Endodermal cell (in vitro differentiated cells): ENCODE measurements around the gene CCDC144A. TPM values are rescaled to one million over a fixed set of nuclear protein-coding genes. Genes with fewer than 3 reads are reported as not detected.
A peak's percentile ranks its signal among the peaks of the same experiment; 100 is the strongest.
"Not testable (repeated sequence)": the region's sequence is repeated elsewhere in the genome, so short reads cannot be mapped to it uniquely, and the experiment has no call there.

Source experiments
- DNase-seq: peaks from one replicate; pipeline ENCODE4 v3.0.0-alpha.2; 2017
- H3K27ac ChIP-seq: 2 replicates; pipeline ENCODE4 v1.5.1; 2013; ENCODE audit warnings: mild to moderate bottlenecking, low read depth, low read length, moderate library complexity
- H3K27me3 ChIP-seq: 2 replicates; pipeline ENCODE4 v1.6.1; 2013; ENCODE audit warnings: mild to moderate bottlenecking, low read length, moderate library complexity; ENCODE audit not compliant: insufficient read depth, control insufficient read depth, poor library complexity, severe bottlenecking
- H3K36me3 ChIP-seq: 2 replicates; pipeline ENCODE4 v1.7.0; 2013; ENCODE audit warnings: mild to moderate bottlenecking, low read length, moderate library complexity; ENCODE audit not compliant: control insufficient read depth, insufficient read depth
- H3K4me1 ChIP-seq: one replicate; pipeline ENCODE4 v1.7.0; 2013; ENCODE audit warnings: low read length; ENCODE audit not compliant: control insufficient read depth, insufficient read depth
- H3K4me3 ChIP-seq: 2 replicates; pipeline ENCODE4 v1.5.1; 2013; ENCODE audit warnings: mild to moderate bottlenecking, low read length, moderate library complexity
- H3K9ac ChIP-seq: 2 replicates; pipeline ENCODE4 v1.6.1; 2013; ENCODE audit warnings: mild to moderate bottlenecking, low read length, moderate library complexity; ENCODE audit not compliant: poor library complexity, severe bottlenecking; ENCODE audit errors: extremely low read depth
- H3K9me3 ChIP-seq: 2 replicates; pipeline ENCODE4 v1.6.1; 2013; ENCODE audit warnings: mild to moderate bottlenecking, low read length, moderate library complexity; ENCODE audit not compliant: control insufficient read depth
- H3K27ac Mint-ChIP-seq: 2 replicates; pipeline ENCODE4 v1.8.0; 2020; ENCODE audit warnings: mixed read lengths
- H3K27me3 Mint-ChIP-seq: 2 replicates; pipeline ENCODE4 v1.8.0; 2021; ENCODE audit warnings: mild to moderate bottlenecking, mixed read lengths; ENCODE audit not compliant: insufficient read depth
- H3K36me3 Mint-ChIP-seq: 2 replicates; pipeline ENCODE4 v1.8.0; 2020; ENCODE audit warnings: low read depth, mixed read lengths
- H3K4me1 Mint-ChIP-seq: 2 replicates; pipeline ENCODE4 v1.8.0; 2020; ENCODE audit warnings: mixed read lengths
- H3K4me3 Mint-ChIP-seq: 2 replicates; pipeline ENCODE4 v1.8.0; 2020; ENCODE audit warnings: mild to moderate bottlenecking, moderate library complexity, mixed read lengths
- H3K9me3 Mint-ChIP-seq: 2 replicates; pipeline ENCODE4 v1.8.0; 2020; ENCODE audit warnings: mild to moderate bottlenecking, mixed read lengths
- WGBS, 2 experiments: methylation state at CpG; one replicate each; pipeline versions ENCODE4 v1.1.5 to v1.1.7; 2013; ENCODE audit warnings: missing lambda C conversion rate in 2 of 2, mixed read lengths in 1 of 2; ENCODE audit not compliant: insufficient coverage in 1 of 2, insufficient read length in 1 of 2; 5-methylcytosine and 5-hydroxymethylcytosine counted together
- total RNA-seq, 2 donors: library from RNA; stranded (reverse); fragmentation: NEBNext Ultra II Directional in 1 of 2; extraction: Animal tissue kit (Norgen Biotek cat#: 25700) in 1 of 2; gene quantifications; 2 replicates in 1 of 2; 3 replicates in 1 of 2; pipeline ENCODE4 v1.2.1, GENCODE V29; 2021

Gene CCDC144A
- total RNA-seq, 2 donors from 2014 or later = 0.81 to 1.3 TPM

GRCh38 chr17:16823768-16824406 is 133.8 kb downstream of the CCDC144A start:
- not testable (repeated sequence) for H3K27ac Mint-ChIP-seq, H3K36me3 Mint-ChIP-seq
- no CpG with 5 or more reads among the region's 5 CpGs for WGBS, 2 experiments

More at GRCh38 chr17:16823768-16824406, 133.8 kb downstream of the CCDC144A start:
- H3K9ac ChIP-seq, H3K4me3 Mint-ChIP-seq, H3K36me3 ChIP-seq, H3K27me3 ChIP-seq, H3K9me3 ChIP-seq, H3K4me1 ChIP-seq, H3K4me3 ChIP-seq, H3K4me1 Mint-ChIP-seq, H3K27ac ChIP-seq, H3K9me3 Mint-ChIP-seq: not testable (repeated sequence)
- peaks cover 18% of the 10 kb centered on the region for H3K27me3 Mint-ChIP-seq
- peak; percentile 29 for DNase-seq

Other genes starting within 250 kb of the CCDC144A start
- gene LRRC75A, start 198.0 kb upstream of the CCDC144A start, total RNA-seq = 1 to 10 TPM; 3.2 to 5.0 TPM
- gene ZNF287, start 121.0 kb upstream of the CCDC144A start, total RNA-seq = 10 to 100 TPM in 1 of 2 donors, 1 to 10 TPM in 1; 6.9 to 16.4 TPM
- 1 to 10 TPM; 3.5 to 8.7 TPM for gene ZNF624, start 36.4 kb upstream of the CCDC144A start, total RNA-seq